H9 (cell line): Measurements from ENCODE around the gene RUNX2. TPM values are rescaled to one million over a fixed set of nuclear protein-coding genes. Genes with fewer than 3 reads are reported as not detected.
A peak's percentile ranks its signal among the peaks of the same experiment; 100 is the strongest.

Experiments
- DNase-seq: peaks from one replicate; pipeline ENCODE4 v3.0.0-alpha.2; 2017
- H2AFZ ChIP-seq: one replicate; pipeline ENCODE4 v1.6.1; 2013; ENCODE audit warnings: mild to moderate bottlenecking, low read length, control low read depth, moderate library complexity
- H2AK5ac ChIP-seq: 2 replicates; pipeline ENCODE4 v1.6.1; 2013; ENCODE audit warnings: low read length, control low read depth, mixed read lengths; ENCODE audit not compliant: insufficient read length
- H2BK120ac ChIP-seq: one replicate; pipeline ENCODE4 v1.6.1; 2013; ENCODE audit warnings: low read depth, mild to moderate bottlenecking, low read length, control low read depth, inconsistent platforms; ENCODE audit not compliant: poor library complexity, severe bottlenecking
- H2BK12ac ChIP-seq: 2 replicates; pipeline ENCODE4 v1.6.1; 2013; ENCODE audit warnings: low read length, control low read depth, mixed read lengths, low read depth; ENCODE audit not compliant: insufficient read length
- H2BK15ac ChIP-seq: 2 replicates; pipeline ENCODE4 v1.6.1; 2013; ENCODE audit warnings: low read depth, low read length, control low read depth
- H2BK20ac ChIP-seq: one replicate; pipeline ENCODE4 v1.6.1; 2013; ENCODE audit warnings: low read depth, mild to moderate bottlenecking, low read length, control low read depth, inconsistent platforms; ENCODE audit not compliant: poor library complexity, severe bottlenecking
- H2BK5ac ChIP-seq: 2 replicates; pipeline ENCODE4 v1.6.1; 2013; ENCODE audit warnings: low read length, control low read depth, mixed read lengths; ENCODE audit not compliant: insufficient read length
- H3K14ac ChIP-seq: 2 replicates; pipeline ENCODE4 v1.6.1; 2013; ENCODE audit warnings: low read length, control low read depth; ENCODE audit not compliant: insufficient read depth
- H3K18ac ChIP-seq: 2 replicates; pipeline ENCODE4 v1.6.1; 2013; ENCODE audit warnings: low read depth, mild to moderate bottlenecking, mixed read lengths, low read length, control low read depth; ENCODE audit not compliant: insufficient read length
- H3K23ac ChIP-seq: 2 replicates; pipeline ENCODE4 v1.6.1; 2013; ENCODE audit warnings: low read length, control low read depth, mixed read lengths, low read depth; ENCODE audit not compliant: insufficient read length
- H3K23me2 ChIP-seq: 2 replicates; pipeline ENCODE4 v1.6.1; 2013; ENCODE audit warnings: low read depth, mild to moderate bottlenecking, mixed read lengths, low read length, control low read depth; ENCODE audit not compliant: insufficient read length, poor library complexity, severe bottlenecking
- H3K27ac ChIP-seq: 2 replicates; pipeline ENCODE4 v1.5.1; 2013; ENCODE audit warnings: low read length, control low read depth, mixed read lengths, low read depth; ENCODE audit not compliant: insufficient read length
- H3K27me3 ChIP-seq: 2 replicates; pipeline ENCODE4 v1.6.1; 2013; ENCODE audit warnings: low read length, control low read depth, inconsistent platforms; ENCODE audit not compliant: insufficient read depth
- H3K4ac ChIP-seq: 2 replicates; pipeline ENCODE4 v1.6.1; 2013; ENCODE audit warnings: low read depth, mild to moderate bottlenecking, control low read depth, inconsistent platforms, low read length, moderate library complexity
- H3K4me1 ChIP-seq: 2 replicates; pipeline ENCODE4 v1.6.1; 2013; ENCODE audit warnings: low read length, control low read depth, inconsistent platforms; ENCODE audit not compliant: insufficient read depth
- H3K4me2 ChIP-seq: 2 replicates; pipeline ENCODE4 v1.6.1; 2013; ENCODE audit warnings: low read length, control low read depth, mixed read lengths; ENCODE audit not compliant: insufficient read length, insufficient read depth
- H3K56ac ChIP-seq: 2 replicates; pipeline ENCODE4 v1.6.1; 2013; ENCODE audit warnings: low read depth, mild to moderate bottlenecking, mixed read lengths, low read length, control low read depth; ENCODE audit not compliant: insufficient read length
- H3K79me1 ChIP-seq: 2 replicates; pipeline ENCODE4 v1.6.1; 2013; ENCODE audit warnings: low read depth, mild to moderate bottlenecking, moderate library complexity, low read length, control low read depth, inconsistent platforms; ENCODE audit not compliant: insufficient read depth, poor library complexity, severe bottlenecking
- H3K79me2 ChIP-seq: 2 replicates; pipeline ENCODE4 v1.6.1; 2013; ENCODE audit warnings: low read length, control low read depth, inconsistent platforms; ENCODE audit not compliant: insufficient read depth
- H3K9ac ChIP-seq: 2 replicates; pipeline ENCODE4 v1.6.1; 2013; ENCODE audit warnings: low read length, control low read depth, mixed read lengths; ENCODE audit not compliant: insufficient read length; ENCODE audit errors: extremely low read depth
- H3K9me3 ChIP-seq: one replicate; pipeline ENCODE4 v1.6.1; 2013; ENCODE audit warnings: low read depth, low read length, inconsistent platforms; ENCODE audit not compliant: control insufficient read depth
- H3T11ph ChIP-seq: one replicate; pipeline ENCODE4 v1.6.1; 2013; ENCODE audit warnings: mild to moderate bottlenecking, low read length, control low read depth, inconsistent platforms
- H4K20me1 ChIP-seq: one replicate; pipeline ENCODE4 v1.6.1; 2013; ENCODE audit not compliant: control insufficient read depth, insufficient read length, insufficient read depth
- H4K5ac ChIP-seq: 2 replicates; pipeline ENCODE4 v1.6.1; 2013; ENCODE audit warnings: low read depth, mild to moderate bottlenecking, mixed read lengths, low read length, control low read depth; ENCODE audit not compliant: insufficient read length
- H4K8ac ChIP-seq: replicated peaks from 2 replicates; pipeline ENCODE4 v1.6.1; 2013; ENCODE audit warnings: low read length, control low read depth, mixed read lengths, low read depth; ENCODE audit not compliant: insufficient read length
- H4K91ac ChIP-seq: 2 replicates; pipeline ENCODE4 v1.6.1; 2013; ENCODE audit warnings: low read depth, mild to moderate bottlenecking, moderate library complexity, mixed read lengths, low read length, control low read depth; ENCODE audit not compliant: insufficient read length
- H3K27ac Mint-ChIP-seq, 3 experiments: 2 replicates in 2 of 3; 3 replicates in 1 of 3; pipeline ENCODE4 v1.8.0; 2020 to 2021; ENCODE audit warnings: mixed read lengths in 3 of 3, mild to moderate bottlenecking in 1 of 3, moderate library complexity in 1 of 3
- H3K27me3 Mint-ChIP-seq: 2 replicates; pipeline ENCODE4 v1.8.0; 2021; ENCODE audit warnings: low read depth, mild to moderate bottlenecking, moderate library complexity, mixed read lengths
- H3K36me3 Mint-ChIP-seq, 3 experiments: 2 replicates in 2 of 3; 3 replicates in 1 of 3; pipeline ENCODE4 v1.8.0; 2020 to 2021; ENCODE audit warnings: low read depth in 3 of 3, mixed read lengths in 3 of 3; ENCODE audit not compliant: insufficient read depth in 1 of 3
- H3K4me1 Mint-ChIP-seq, 2 experiments: 2 replicates each; pipeline ENCODE4 v1.8.0; 2020; ENCODE audit warnings: mixed read lengths in 2 of 2
- H3K4me3 Mint-ChIP-seq, 2 experiments: 2 replicates in 1 of 2; 3 replicates in 1 of 2; pipeline ENCODE4 v1.8.0; 2020 to 2021; ENCODE audit warnings: mild to moderate bottlenecking in 2 of 2, mixed read lengths in 2 of 2, moderate library complexity in 1 of 2
- H3K9me3 Mint-ChIP-seq, 2 experiments: 2 replicates in 1 of 2; 3 replicates in 1 of 2; pipeline ENCODE4 v1.8.0; 2020; ENCODE audit warnings: mild to moderate bottlenecking in 2 of 2, mixed read lengths in 2 of 2, moderate library complexity in 1 of 2
- CTCF ChIP-seq: fragments of 200-600 bp; sonication (generic); conservative IDR thresholded peaks from 3 replicates; pipeline ENCODE4 v1.8.0; 2021; ENCODE audit warnings: antibody characterized with exemption, mild to moderate bottlenecking
- WGBS: extraction: QIAGEN DNeasy Blood & Tissue Kit; methylation state at CpG from one replicate; pipeline ENCODE4 v1.1.7; 2013; ENCODE audit warnings: missing lambda C conversion rate, low lambda C conversion rate, mixed read lengths; ENCODE audit not compliant: insufficient read length; ENCODE audit errors: extremely low coverage; 5-methylcytosine and 5-hydroxymethylcytosine counted together
- long read RNA-seq: library from polyadenylated mRNA; unstranded; transcript quantifications from one replicate; pipeline ENCODE4 v2.0.0, GENCODE V29; 2020
- total RNA-seq: library from RNA; stranded (reverse); gene quantifications from 2 replicates; pipeline ENCODE4 v1.2.1, GENCODE V29; 2021

Gene RUNX2
- 0.15 and 0.26 TPM in 2 replicates for total RNA-seq
- long read RNA-seq = 0 reads

- no peaks in the 10 kb centered on the region for H3K9me3 Mint-ChIP-seq
- no peak within 1 kb of the TSS for H3K27ac ChIP-seq
- peak; percentile 29 for DNase-seq
These were observed at the start of gene RUNX2 for GRCh38 chr6:45327956-45328522. Gene RUNX2, plus strand, starts transcription at chr6:45328330. Its CDS starts 397 bp downstream, at chr6:45328727.

More at GRCh38 chr6:45327956-45328522, at the start of gene RUNX2:
- no CpG with 5 or more reads among the region's 5 CpGs for WGBS
- Histone ChIP-seq H3K4ac (no peak within 1 kb of the TSS), H4K5ac (no peak within 1 kb of the TSS), H3K4me2 (no peak within 1 kb of the TSS), H2AK5ac (no peak within 1 kb of the TSS), H3K23me2 (no peaks in the 10 kb centered on the region), H2BK120ac (no peak within 1 kb of the TSS), H3K18ac (no peak within 1 kb of the TSS), H3K9me3 (no peaks in the 10 kb centered on the region), H4K91ac (no peak within 1 kb of the TSS), H3K14ac (no peak within 1 kb of the TSS), H2AFZ (no peak within 1 kb of the TSS), H3K79me1 (no peaks in the 10 kb centered on the region), H3K9ac (no peak within 1 kb of the TSS), H3T11ph (no peak within 1 kb of the TSS), H4K20me1 (no peaks in the 10 kb centered on the region), H3K27me3 (no peaks in the 10 kb centered on the region), H3K23ac (no peak within 1 kb of the TSS), H3K4me1 (no peaks in the 10 kb centered on the region), H2BK5ac (no peak within 1 kb of the TSS), H4K8ac (no peak within 1 kb of the TSS), H3K79me2 (no peaks in the 10 kb centered on the region), H3K56ac (no peak within 1 kb of the TSS), H2BK20ac (no peak within 1 kb of the TSS), H2BK15ac (no peak within 1 kb of the TSS), H2BK12ac (no peak within 1 kb of the TSS)
- no peak for TF ChIP-seq CTCF
- Mint-ChIP-seq H3K36me3 (no peaks in the 10 kb centered on the region), H3K4me1 (peaks cover 20 to 24% of the 10 kb centered on the region in 2 experiments), H3K4me3 (no peak within 1 kb of the TSS; a peak in 1 of 5 replicates), H3K27me3 (no peaks in the 10 kb centered on the region), H3K27ac (peak within 1 kb of the TSS; percentile 12 to 21 (median 14); a peak in 1 of 7 replicates)
